Transverse colon (tissue), 4 donors: ENCODE measurements around the gene MGA. TPM values are rescaled to one million over a fixed set of nuclear protein-coding genes. Genes with fewer than 3 reads are reported as not detected.

Experiments used
- DNase-seq: peaks from one replicate; pipeline ENCODE4 v3.0.0-alpha.2; 2019
- H3K27ac ChIP-seq, 4 donors: fragments of 200-600 bp; sonication (generic); 2 replicates each; pipeline ENCODE4 v1.5.1; 2016 to 2018; ENCODE audit warnings: inconsistent platforms in 4 of 4
- H3K27me3 ChIP-seq: fragments of 200-600 bp; sonication (generic); 2 replicates; pipeline ENCODE4 v1.5.1; 2017; ENCODE audit warnings: inconsistent platforms
- H3K36me3 ChIP-seq, 4 donors: fragments of 200-600 bp; sonication (generic); 2 replicates each; pipeline ENCODE4 v1.5.1; 2017 to 2019; ENCODE audit warnings: inconsistent platforms in 4 of 4
- H3K4me1 ChIP-seq, 4 donors: fragments of 200-600 bp; sonication (generic); 2 replicates each; pipeline ENCODE4 v1.5.1; 2017 to 2020; ENCODE audit warnings: inconsistent platforms in 4 of 4
- H3K4me3 ChIP-seq, 4 donors: fragments of 200-600 bp; sonication (generic); 1 replicate in 1 of 4; 2 replicates in 3 of 4; pipeline versions ENCODE4 v1.5.1 to v1.6.1; 2017 to 2019; ENCODE audit warnings: inconsistent platforms in 4 of 4
- H3K9me3 ChIP-seq, 2 donors: fragments of 200-600 bp; sonication (generic); 2 replicates each; pipeline ENCODE4 v1.5.1; 2017 to 2019; ENCODE audit warnings: inconsistent platforms in 2 of 2
- CTCF ChIP-seq, 5 experiments: fragments of 200-600 bp in 3 of 5; fragments of 450-650 bp in 2 of 5; sonication (generic) in 3 of 5; IDR thresholded peaks; 1 replicate in 2 of 5; 2 replicates in 3 of 5; pipeline ENCODE4 v1.5.1; 2016 to 2017; ENCODE audit warnings: antibody characterized with exemption in 5 of 5, inconsistent platforms in 3 of 5, mild to moderate bottlenecking in 2 of 5, moderate library complexity in 1 of 5
- EP300 ChIP-seq: sonication (generic); formaldehyde crosslinking; IDR thresholded peaks from one replicate; pipeline ENCODE4 v1.6.1; 2017; ENCODE audit warnings: antibody characterized with exemption, low read depth
- POLR2A ChIP-seq: fragments of 450-650 bp; IDR thresholded peaks from one replicate; pipeline ENCODE4 v1.6.1; 2016; ENCODE audit warnings: antibody characterized with exemption, mild to moderate bottlenecking, moderate library complexity
- POLR2AphosphoS5 ChIP-seq, 3 donors: sonication (generic); formaldehyde crosslinking; IDR thresholded peaks; one replicate each; pipeline ENCODE4 v1.6.1; 2016; ENCODE audit warnings: antibody characterized with exemption in 3 of 3
- WGBS, 2 donors: methylation state at CpG; one replicate each; pipeline ENCODE4 v1.1.5; 2018; ENCODE audit warnings: low coverage in 1 of 2; 5-methylcytosine and 5-hydroxymethylcytosine counted together
- in situ Hi-C, 4 donors: fragments of 200-750 bp; cut with MboI; loops; one replicate each; pipeline versions ENCODE4 v1.15.0 to v1.15.1; 2017; ENCODE audit warnings: low sequenced_read_pairs in 3 of 4, low pct_ligation_motif_present in 1 of 4, low pct_unique_long_range_greater_than_20kb in 1 of 4
- intact Hi-C: fragments of 100-400 bp; cut with DNase I; formaldehyde crosslinking; loops from one replicate; pipeline ENCODE4 v1.15.1; 2023; ENCODE audit warnings: low total_unique reads
- total RNA-seq, 4 donors: library from RNA; depleted of rRNA; stranded (reverse); fragments of >200 nt; gene quantifications; one replicate each; pipeline ENCODE4 v1.1.0, GENCODE V29; 2016

The MGA gene
- total RNA-seq, 4 donors from 2014 or later: 12.3 to 33.2 (median 27.6) TPM

DNA sequence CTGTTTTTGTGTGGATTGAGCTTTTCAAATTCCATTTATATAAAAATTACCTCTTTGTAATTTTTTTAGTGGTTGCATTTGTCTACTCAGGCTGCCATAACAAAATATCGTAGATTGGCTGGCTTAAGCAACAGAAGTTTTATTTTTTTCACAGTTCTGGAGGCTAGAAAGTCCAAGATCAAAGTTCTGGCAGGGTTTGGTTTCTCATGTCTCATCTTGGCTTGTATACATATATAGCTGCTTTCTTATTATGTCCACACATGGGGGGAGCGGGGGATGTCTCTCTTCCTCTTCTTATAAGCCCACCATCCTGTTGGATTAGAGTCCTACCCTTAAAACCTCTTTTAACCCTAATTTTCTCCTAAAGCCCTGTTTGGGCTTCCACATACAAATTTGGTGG, 28.5 kb downstream of the MGA start:
- intact Hi-C loops: no loop called here
- DNase-seq: no peak
- H3K4me1 ChIP-seq: peaks cover 0 to 37% (median 5%) of the 10 kb centered on the region in 4 donors
- WGBS, 2 donors: 73 to 85% methylated on average over 1 to 2 of the region's 2 CpGs
- no peak overlapping the region for H3K27ac ChIP-seq
- H3K36me3 ChIP-seq: no peaks in the 10 kb centered on the region
- in situ Hi-C loops: no loop called here
- no peaks in the 10 kb centered on the region for H3K27me3 ChIP-seq
- TF ChIP-seq CTCF (IDR thresholded peaks at IDR 0.05) (no peak), POLR2AphosphoS5 (IDR thresholded peaks at IDR 0.05) (no peak), EP300 (no peak), POLR2A (no peak)
- no peaks in the 10 kb centered on the region for H3K9me3 ChIP-seq
- H3K4me3 ChIP-seq: no peak overlapping the region

DNA sequence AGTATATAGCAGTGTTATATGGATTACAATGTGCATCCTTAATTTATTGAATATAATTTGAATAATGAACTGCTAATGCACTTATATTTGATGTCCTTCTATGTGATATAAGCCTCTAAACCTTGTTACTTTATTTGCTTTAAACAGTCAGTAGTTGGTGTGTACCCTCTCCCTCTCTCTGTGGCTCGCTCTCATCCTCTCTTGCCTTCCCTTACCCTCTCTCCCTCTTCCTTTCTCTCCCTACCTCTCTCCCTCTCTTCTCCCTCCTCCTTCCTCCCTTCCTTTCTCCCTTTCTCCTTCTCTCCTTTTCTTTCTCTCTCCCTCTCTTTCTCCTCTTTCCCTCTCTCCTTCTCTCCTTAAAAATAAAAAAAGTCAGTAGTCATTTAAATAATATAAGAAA, 28.9 kb downstream of the MGA start:
- H3K9me3 ChIP-seq: no peaks in the 10 kb centered on the region
- in situ Hi-C loops: no loop called here
- no peak for DNase-seq
- no peaks in the 10 kb centered on the region for H3K27me3 ChIP-seq
- intact Hi-C loops: no loop called here
- no peak overlapping the region for H3K27ac ChIP-seq
- H3K4me1 ChIP-seq: peaks cover 0 to 34% (median 5%) of the 10 kb centered on the region in 4 donors
- no peaks in the 10 kb centered on the region for H3K36me3 ChIP-seq
- TF ChIP-seq CTCF (IDR thresholded peaks at IDR 0.05) (no peak), POLR2A (no peak), POLR2AphosphoS5 (IDR thresholded peaks at IDR 0.05) (no peak), EP300 (no peak)
- no peak overlapping the region for H3K4me3 ChIP-seq
- WGBS, 2 donors: 94 to 100% methylated on average over 1 of the region's 1 CpG

DNA sequence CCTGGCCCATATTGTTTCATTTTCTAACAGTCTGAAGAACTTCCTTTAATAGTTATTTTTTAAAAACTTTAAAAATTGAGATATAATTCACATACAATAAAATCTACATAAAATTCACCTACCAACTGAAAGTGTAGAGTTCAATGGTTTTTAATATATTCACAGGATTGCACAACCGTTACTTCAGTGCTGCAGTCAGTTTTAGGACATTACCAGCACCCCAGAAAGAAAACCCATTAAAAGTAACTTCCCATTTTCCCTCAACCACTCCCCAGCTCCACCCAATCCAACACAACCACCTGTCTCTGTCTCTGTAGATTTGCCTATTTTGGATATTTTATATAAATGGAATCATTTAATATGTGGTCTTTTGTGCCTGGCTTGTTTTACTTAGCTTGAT, 29.6 kb downstream of the MGA start:
- in situ Hi-C loops (no loop called here), intact Hi-C loops (no loop called here)
- Histone ChIP-seq H3K9me3 (no peaks in the 10 kb centered on the region), H3K4me1 (peaks cover 0 to 34% (median 5%) of the 10 kb centered on the region in 4 donors), H3K27ac (no peak overlapping the region), H3K27me3 (no peaks in the 10 kb centered on the region), H3K4me3 (no peak overlapping the region), H3K36me3 (no peaks in the 10 kb centered on the region)
- 88 to 89% methylated on average over 1 of the region's 1 CpG for WGBS, 2 donors
- TF ChIP-seq POLR2AphosphoS5 (IDR thresholded peaks at IDR 0.05) (no peak), EP300 (no peak), POLR2A (no peak), CTCF (IDR thresholded peaks at IDR 0.05) (no peak)
- DNase-seq: no peak

DNA sequence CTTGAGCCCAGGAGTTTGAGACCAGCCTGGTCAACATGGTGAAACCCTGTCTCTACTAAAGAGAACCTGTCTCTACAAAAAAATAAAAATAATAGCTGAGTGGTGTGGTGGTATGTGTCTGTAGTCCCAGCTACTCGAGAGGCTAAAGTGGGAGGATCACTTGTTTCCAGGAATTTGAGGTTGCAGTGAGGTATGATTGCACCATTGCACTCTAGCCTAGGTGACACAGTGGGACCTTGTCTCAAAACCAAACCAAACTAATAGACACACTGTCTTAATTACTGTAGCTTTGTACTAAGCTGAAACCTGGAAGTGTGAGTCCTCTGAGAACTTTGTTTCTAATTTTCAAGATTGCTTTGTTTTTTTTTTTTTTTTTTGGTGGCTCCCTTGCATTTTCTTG, 30.4 kb downstream of the MGA start:
- WGBS, 2 donors: 68 to 73% methylated on average over 1 of the region's 1 CpG
- intact Hi-C loops (no loop called here), in situ Hi-C loops (no loop called here)
- DNase-seq: no peak
- H3K27me3 ChIP-seq: no peaks in the 10 kb centered on the region
- H3K4me3 ChIP-seq: no peak overlapping the region
- TF ChIP-seq CTCF (IDR thresholded peaks at IDR 0.05): no peak
- no peak for TF ChIP-seq POLR2AphosphoS5 (IDR thresholded peaks at IDR 0.05)
- TF ChIP-seq EP300: no peak
- TF ChIP-seq POLR2A: no peak
- H3K36me3 ChIP-seq: no peaks in the 10 kb centered on the region
- no peaks in the 10 kb centered on the region for H3K9me3 ChIP-seq
- peaks cover 0 to 34% (median 5%) of the 10 kb centered on the region in 4 donors for H3K4me1 ChIP-seq
- H3K27ac ChIP-seq: no peak overlapping the region
